ENCODE measurements around the gene SOS1. TPM values are rescaled to one million over a fixed set of nuclear protein-coding genes. Genes with fewer than 3 reads are reported as not detected.

SOS1 gene
- total RNA-seq, 4 donors from 2014 or later: 13.3 to 107 (median 40.8) TPM

- H3K4me1 ChIP-seq: peaks cover 0 to 3% of the 10 kb centered on the region in 2 donors
- TF ChIP-seq CTCF (IDR thresholded peaks at IDR 0.05) (no peak), POLR2A (IDR thresholded peaks at IDR 0.05) (no peak)
- intact Hi-C loops (cut with DNase I; ENCODE audit: low total_unique reads): no loop called here
- H3K9me3 ChIP-seq: no peaks in the 10 kb centered on the region
- no peak overlapping the region for H3K4me3 ChIP-seq
- no peaks in the 10 kb centered on the region for H3K27me3 ChIP-seq
- DNase-seq: no peak
- no peaks in the 10 kb centered on the region for H3K36me3 ChIP-seq
- peak overlapping the region; percentile 20 to 73 for H3K27ac ChIP-seq
These were observed 102.2 kb downstream of the SOS1 start for GRCh38 chr2:39018638-39019037.

- Histone ChIP-seq H3K4me3 (no peak overlapping the region), H3K4me1 (peaks cover 0 to 3% of the 10 kb centered on the region in 2 donors), H3K36me3 (no peaks in the 10 kb centered on the region), H3K27ac (peak overlapping the region in 1 of 2 donors; percentile 73), H3K9me3 (no peaks in the 10 kb centered on the region), H3K27me3 (no peaks in the 10 kb centered on the region)
- TF ChIP-seq CTCF (IDR thresholded peaks at IDR 0.05) (no peak), POLR2A (IDR thresholded peaks at IDR 0.05) (no peak)
- no peak for DNase-seq
- intact Hi-C loops (cut with DNase I; ENCODE audit: low total_unique reads): no loop called here
These were observed 103.5 kb downstream of the SOS1 start for GRCh38 chr2:39017334-39017733.

- TF ChIP-seq POLR2A (IDR thresholded peaks at IDR 0.05): no peak
- TF ChIP-seq CTCF (IDR thresholded peaks at IDR 0.05): no peak
These were observed 105.4 kb downstream of the SOS1 start for GRCh38 chr2:39015424-39015823.

GRCh38 chr2:39013871-39014270 lies 107.0 kb downstream of the SOS1 start:
- H3K27me3 ChIP-seq: no peaks in the 10 kb centered on the region
- no peak for DNase-seq
- intact Hi-C loops (cut with DNase I; ENCODE audit: low total_unique reads): no loop called here
- H3K4me3 ChIP-seq: no peak overlapping the region
- H3K36me3 ChIP-seq: no peaks in the 10 kb centered on the region
- peaks cover 0 to 3% of the 10 kb centered on the region in 2 donors for H3K4me1 ChIP-seq
- H3K9me3 ChIP-seq: no peaks in the 10 kb centered on the region
- no peak overlapping the region for H3K27ac ChIP-seq
- no peak for TF ChIP-seq POLR2A (IDR thresholded peaks at IDR 0.05)
- TF ChIP-seq CTCF (IDR thresholded peaks at IDR 0.05): no peak

More at GRCh38 chr2:39015424-39015823, 105.4 kb downstream of the SOS1 start:
- no peak overlapping the region for H3K4me3 ChIP-seq
- no peak for DNase-seq
- peaks cover 0 to 3% of the 10 kb centered on the region in 2 donors for H3K4me1 ChIP-seq
- H3K27me3 ChIP-seq: no peaks in the 10 kb centered on the region
- H3K36me3 ChIP-seq: no peaks in the 10 kb centered on the region
- intact Hi-C loops (cut with DNase I; ENCODE audit: low total_unique reads): no loop called here
- H3K9me3 ChIP-seq: no peaks in the 10 kb centered on the region
- no peak overlapping the region for H3K27ac ChIP-seq

- DNase-seq: no peak
- Histone ChIP-seq H3K36me3 (no peaks in the 10 kb centered on the region), H3K4me1 (no peaks in the 10 kb centered on the region), H3K27ac (no peak overlapping the region), H3K9me3 (no peaks in the 10 kb centered on the region), H3K4me3 (no peak overlapping the region), H3K27me3 (no peaks in the 10 kb centered on the region)
- intact Hi-C loops (cut with DNase I; ENCODE audit: low total_unique reads): no loop called here
- TF ChIP-seq CTCF (IDR thresholded peaks at IDR 0.05) (no peak), POLR2A (IDR thresholded peaks at IDR 0.05) (no peak)
These were observed 112.2 kb downstream of the SOS1 start for GRCh38 chr2:39008665-39009064.

Measured in uterus (tissue), 4 donors.